Upper lobe of left lung (tissue), 4 donors: ENCODE data around the gene SPAG8.

Source experiments
- CTCF ChIP-seq, 6 experiments: fragments of 450-650 bp in 4 of 6; fragments of 200-600 bp in 2 of 6; sonication (generic) in 2 of 6; IDR thresholded peaks; one replicate each; pipeline ENCODE4 v1.5.1; 2016 to 2019; ENCODE audit warnings: antibody characterized with exemption in 6 of 6
- EP300 ChIP-seq, 4 donors: sonication (generic); formaldehyde crosslinking; IDR thresholded peaks; one replicate each; pipeline ENCODE4 v1.5.1; 2017; ENCODE audit warnings: antibody characterized with exemption in 4 of 4, control low read depth in 2 of 4
- POLR2AphosphoS5 ChIP-seq, 2 donors: sonication (generic); formaldehyde crosslinking; IDR thresholded peaks; one replicate each; pipeline ENCODE4 v1.5.1; 2017; ENCODE audit warnings: antibody characterized with exemption in 2 of 2

GRCh38 chr9:35858458-35858857, 46.4 kb upstream of the SPAG8 start:
- TF ChIP-seq CTCF (IDR thresholded peaks at IDR 0.05) (no peak), EP300 (IDR thresholded peaks at IDR 0.05) (no peak), POLR2AphosphoS5 (IDR thresholded peaks at IDR 0.05) (no peak)
